T-helper 2 cell treated with Interferon-gamma antibody and Interleukin-4, amounts not matched to agents 5 μg/mL and 100 μg/mL, for 36 hours (primary cell): Measurements from ENCODE around the gene PIK3R1.

Experiments used
- DNase-seq: peaks from one replicate; pipeline ENCODE4 v3.0.0; 2021; ENCODE audit warnings: low spot score
- H3K27ac Mint-ChIP-seq: one replicate; pipeline ENCODE4 v1.8.0; 2021; ENCODE audit warnings: mild to moderate bottlenecking, mixed read lengths
- H3K27me3 Mint-ChIP-seq: one replicate; pipeline ENCODE4 v1.8.0; 2021; ENCODE audit warnings: low read depth, mixed read lengths
- H3K36me3 Mint-ChIP-seq: one replicate; pipeline ENCODE4 v1.8.0; 2021; ENCODE audit warnings: low read depth, mixed read lengths
- H3K4me1 Mint-ChIP-seq: one replicate; pipeline ENCODE4 v1.8.0; 2021; ENCODE audit warnings: low read depth, mixed read lengths
- H3K4me3 Mint-ChIP-seq: one replicate; pipeline ENCODE4 v1.8.0; 2022; ENCODE audit warnings: mild to moderate bottlenecking, moderate library complexity, mixed read lengths
- H3K9me3 Mint-ChIP-seq: one replicate; pipeline ENCODE4 v1.8.0; 2021; ENCODE audit warnings: mixed read lengths

PIK3R1 gene

DNA sequence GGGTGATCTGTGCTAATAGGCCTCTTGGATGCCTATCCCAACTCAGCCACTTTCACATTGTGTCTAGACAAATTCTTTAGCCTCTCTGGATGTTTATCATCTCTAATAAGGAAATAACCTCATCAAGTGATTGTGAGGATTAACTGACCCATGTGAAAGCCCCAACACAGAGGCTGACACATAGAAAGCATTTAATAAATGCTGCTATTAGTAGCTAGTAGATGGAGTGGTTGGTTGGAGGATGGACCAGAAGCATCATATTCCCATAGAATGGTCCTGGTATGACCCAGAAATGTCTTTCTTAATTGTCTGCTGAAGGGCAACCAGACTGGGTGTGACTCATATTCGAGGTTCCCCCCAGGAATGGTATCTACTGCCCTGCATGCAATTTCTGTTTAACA is 124.4 kb downstream of the PIK3R1 start:
- Mint-ChIP-seq H3K27me3 (peaks cover 8% of the 10 kb centered on the region), H3K4me3 (no peak overlapping the region), H3K9me3 (no peaks in the 10 kb centered on the region), H3K36me3 (no peaks in the 10 kb centered on the region), H3K4me1 (peaks cover 38% of the 10 kb centered on the region), H3K27ac (no peak overlapping the region)
- DNase-seq: no peak

DNA sequence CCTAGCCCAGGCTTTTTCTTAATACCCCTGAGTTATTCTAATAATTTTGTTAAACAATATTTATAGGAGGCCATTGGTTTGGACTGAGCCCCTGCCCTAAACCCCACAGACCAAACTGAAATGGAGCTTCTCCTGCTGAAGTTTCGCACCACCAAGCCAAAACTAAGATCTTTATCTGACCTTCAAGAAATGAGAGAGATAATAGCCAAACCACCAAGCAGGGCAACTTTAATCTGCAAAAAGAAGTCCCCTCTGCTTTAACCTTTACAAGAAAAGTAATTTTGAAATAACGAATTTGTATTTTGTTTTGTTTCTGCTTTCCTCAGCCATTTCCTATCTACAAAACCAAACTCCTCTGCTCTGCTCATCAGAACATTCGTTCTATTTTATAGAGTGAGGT is 125.5 kb downstream of the PIK3R1 start:
- Mint-ChIP-seq H3K36me3 (no peaks in the 10 kb centered on the region), H3K4me1 (peaks cover 42% of the 10 kb centered on the region), H3K4me3 (no peak overlapping the region), H3K27me3 (peaks cover 8% of the 10 kb centered on the region), H3K9me3 (no peaks in the 10 kb centered on the region), H3K27ac (no peak overlapping the region)
- no peak for DNase-seq

DNA sequence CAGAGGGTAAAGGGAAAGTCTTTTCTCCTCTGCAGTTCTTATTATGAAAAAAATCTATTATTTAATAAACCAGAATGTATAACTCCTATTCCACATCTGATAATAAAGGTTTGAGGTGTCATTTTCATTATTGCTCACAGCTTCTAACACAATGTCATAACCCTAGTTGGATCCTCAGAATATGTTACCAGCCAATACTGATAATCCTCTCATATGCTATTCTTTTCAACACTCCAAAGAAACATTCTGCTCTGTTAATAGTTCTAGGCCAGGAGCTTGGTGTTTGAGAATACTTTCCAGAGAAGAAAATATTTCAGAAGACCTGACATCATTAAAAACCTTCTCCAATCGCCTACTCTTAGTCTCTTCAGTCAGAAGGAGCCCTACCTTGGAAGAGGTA is 127.1 kb downstream of the PIK3R1 start:
- peaks cover 8% of the 10 kb centered on the region for H3K9me3 Mint-ChIP-seq
- no peak overlapping the region for H3K27ac Mint-ChIP-seq
- H3K36me3 Mint-ChIP-seq: peaks cover 4% of the 10 kb centered on the region
- peaks cover 8% of the 10 kb centered on the region for H3K27me3 Mint-ChIP-seq
- H3K4me1 Mint-ChIP-seq: peaks cover 47% of the 10 kb centered on the region
- H3K4me3 Mint-ChIP-seq: no peak overlapping the region
- DNase-seq: no peak

- peak; percentile 66 for DNase-seq
- H3K27me3 Mint-ChIP-seq: peaks cover 8% of the 10 kb centered on the region
- no peak overlapping the region for H3K4me3 Mint-ChIP-seq
- H3K9me3 Mint-ChIP-seq: peaks cover 11% of the 10 kb centered on the region
- peaks cover 4% of the 10 kb centered on the region for H3K36me3 Mint-ChIP-seq
- peaks cover 49% of the 10 kb centered on the region for H3K4me1 Mint-ChIP-seq
- H3K27ac Mint-ChIP-seq: no peak overlapping the region
These were observed 127.9 kb downstream of the PIK3R1 start for GRCh38 chr5:68343421-68343826.

GRCh38 chr5:68344447-68345111 is 129.0 kb downstream of the PIK3R1 start:
- H3K27ac Mint-ChIP-seq: peak overlapping the region; percentile 72
- peak; percentile 38 for DNase-seq
- H3K4me1 Mint-ChIP-seq: peaks cover 49% of the 10 kb centered on the region
- peaks cover 11% of the 10 kb centered on the region for H3K9me3 Mint-ChIP-seq
- peaks cover 4% of the 10 kb centered on the region for H3K36me3 Mint-ChIP-seq
- peak overlapping the region; percentile 50 for H3K4me3 Mint-ChIP-seq
- peaks cover 3% of the 10 kb centered on the region for H3K27me3 Mint-ChIP-seq

DNA sequence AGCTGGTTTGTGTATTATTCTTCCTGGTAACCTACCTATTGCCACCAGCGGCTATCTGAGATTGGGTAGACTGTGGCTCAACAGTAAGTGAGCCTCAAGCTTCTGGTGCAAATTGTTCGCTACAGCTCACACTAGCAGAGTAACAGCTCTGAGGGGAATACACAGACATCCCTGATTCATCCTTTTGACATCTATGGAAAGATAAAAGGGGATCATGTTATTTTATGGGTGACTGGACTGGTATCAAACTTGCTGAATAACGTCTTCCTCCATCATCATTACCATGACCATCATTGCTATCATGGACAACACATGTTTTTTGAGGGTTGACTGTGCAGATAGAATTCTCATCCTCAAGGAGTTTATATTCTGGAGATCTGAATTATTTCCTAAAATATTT is 129.6 kb downstream of the PIK3R1 start:
- H3K27ac Mint-ChIP-seq: peak overlapping the region; percentile 72
- peak overlapping the region; percentile 39 for H3K4me3 Mint-ChIP-seq
- peaks cover 4% of the 10 kb centered on the region for H3K36me3 Mint-ChIP-seq
- peaks cover 2% of the 10 kb centered on the region for H3K27me3 Mint-ChIP-seq
- H3K9me3 Mint-ChIP-seq: peaks cover 11% of the 10 kb centered on the region
- no peak for DNase-seq
- peaks cover 48% of the 10 kb centered on the region for H3K4me1 Mint-ChIP-seq

- no peak for DNase-seq
- peaks cover 2% of the 10 kb centered on the region for H3K27me3 Mint-ChIP-seq
- H3K9me3 Mint-ChIP-seq: peaks cover 11% of the 10 kb centered on the region
- peaks cover 4% of the 10 kb centered on the region for H3K36me3 Mint-ChIP-seq
- H3K27ac Mint-ChIP-seq: no peak overlapping the region
- H3K4me1 Mint-ChIP-seq: peaks cover 45% of the 10 kb centered on the region
- no peak overlapping the region for H3K4me3 Mint-ChIP-seq
These were observed 130.0 kb downstream of the PIK3R1 start for GRCh38 chr5:68345582-68345981.

DNA sequence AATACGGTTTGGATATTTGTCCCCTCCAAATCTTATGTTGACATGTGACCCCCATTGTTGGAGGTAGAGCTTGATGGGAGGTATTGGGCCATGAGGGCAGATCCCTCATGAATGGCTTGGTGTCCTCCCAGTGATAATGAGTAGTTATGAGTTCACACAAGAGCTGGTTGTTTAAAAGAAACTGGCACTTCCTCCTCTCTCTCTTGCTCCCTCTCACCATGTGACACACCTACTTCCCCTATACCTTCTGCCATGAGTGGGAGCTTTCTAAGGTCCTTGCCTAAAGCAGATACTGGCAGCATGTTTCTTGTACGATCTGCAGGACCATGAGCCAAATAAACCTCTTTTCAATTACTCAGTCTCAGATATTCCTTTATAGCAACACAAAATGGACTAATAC is 132.0 kb downstream of the PIK3R1 start:
- peaks cover 11% of the 10 kb centered on the region for H3K9me3 Mint-ChIP-seq
- no peaks in the 10 kb centered on the region for H3K27me3 Mint-ChIP-seq
- no peak overlapping the region for H3K27ac Mint-ChIP-seq
- no peak overlapping the region for H3K4me3 Mint-ChIP-seq
- peaks cover 4% of the 10 kb centered on the region for H3K36me3 Mint-ChIP-seq
- DNase-seq: no peak
- peaks cover 32% of the 10 kb centered on the region for H3K4me1 Mint-ChIP-seq

GRCh38 chr5:68348447-68349222 is 133.1 kb downstream of the PIK3R1 start:
- Mint-ChIP-seq H3K27ac (no peak overlapping the region), H3K4me3 (no peak overlapping the region), H3K4me1 (peaks cover 24% of the 10 kb centered on the region), H3K9me3 (peaks cover 11% of the 10 kb centered on the region), H3K36me3 (peaks cover 4% of the 10 kb centered on the region), H3K27me3 (no peaks in the 10 kb centered on the region)
- no peak for DNase-seq

- no peak overlapping the region for H3K27ac Mint-ChIP-seq
- no peaks in the 10 kb centered on the region for H3K27me3 Mint-ChIP-seq
- peaks cover 12% of the 10 kb centered on the region for H3K4me1 Mint-ChIP-seq
- no peak overlapping the region for H3K4me3 Mint-ChIP-seq
- peaks cover 11% of the 10 kb centered on the region for H3K9me3 Mint-ChIP-seq
- no peak for DNase-seq
- H3K36me3 Mint-ChIP-seq: peaks cover 4% of the 10 kb centered on the region
These were observed 134.6 kb downstream of the PIK3R1 start for GRCh38 chr5:68350176-68350575.
